ENCODE results near the gene NCF4.

The NCF4 gene

GRCh38 chr22:36898690-36899089 lies 37.9 kb downstream of the NCF4 start:
- ATAC-seq: no peak

DNA sequence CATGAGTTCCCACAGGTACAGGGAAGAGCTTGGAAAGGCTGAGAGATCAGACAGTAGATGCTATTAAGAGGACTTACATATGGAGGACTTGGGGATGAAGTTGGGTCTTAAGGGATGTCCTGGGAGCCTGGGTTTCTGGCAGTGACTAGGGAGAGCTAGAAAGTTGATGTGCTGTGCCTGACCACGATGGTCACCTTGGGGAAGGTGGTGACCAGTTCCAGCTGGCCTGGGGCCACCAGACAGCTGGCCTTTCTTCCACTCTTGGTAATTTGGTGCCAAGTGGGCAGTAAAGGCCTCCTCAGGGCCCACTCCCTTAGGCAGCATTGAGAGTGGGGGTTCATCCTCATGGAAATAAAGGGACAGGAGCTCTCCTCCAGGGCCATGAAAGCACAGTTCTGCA lies 38.7 kb downstream of the NCF4 start:
- TF ChIP-seq GLIS3 (CRISPR knock-in tag; IDR thresholded peaks at IDR 0.05): no peak
- no peak for TF ChIP-seq ZNF70 (CRISPR knock-in tag; IDR thresholded peaks at IDR 0.05)
- no peak for TF ChIP-seq TSHZ2 (CRISPR knock-in tag; IDR thresholded peaks at IDR 0.05)
- TF ChIP-seq CREB5 (CRISPR knock-in tag; IDR thresholded peaks at IDR 0.05; ENCODE audit: low read depth): no peak
- TF ChIP-seq, protein P1, sequence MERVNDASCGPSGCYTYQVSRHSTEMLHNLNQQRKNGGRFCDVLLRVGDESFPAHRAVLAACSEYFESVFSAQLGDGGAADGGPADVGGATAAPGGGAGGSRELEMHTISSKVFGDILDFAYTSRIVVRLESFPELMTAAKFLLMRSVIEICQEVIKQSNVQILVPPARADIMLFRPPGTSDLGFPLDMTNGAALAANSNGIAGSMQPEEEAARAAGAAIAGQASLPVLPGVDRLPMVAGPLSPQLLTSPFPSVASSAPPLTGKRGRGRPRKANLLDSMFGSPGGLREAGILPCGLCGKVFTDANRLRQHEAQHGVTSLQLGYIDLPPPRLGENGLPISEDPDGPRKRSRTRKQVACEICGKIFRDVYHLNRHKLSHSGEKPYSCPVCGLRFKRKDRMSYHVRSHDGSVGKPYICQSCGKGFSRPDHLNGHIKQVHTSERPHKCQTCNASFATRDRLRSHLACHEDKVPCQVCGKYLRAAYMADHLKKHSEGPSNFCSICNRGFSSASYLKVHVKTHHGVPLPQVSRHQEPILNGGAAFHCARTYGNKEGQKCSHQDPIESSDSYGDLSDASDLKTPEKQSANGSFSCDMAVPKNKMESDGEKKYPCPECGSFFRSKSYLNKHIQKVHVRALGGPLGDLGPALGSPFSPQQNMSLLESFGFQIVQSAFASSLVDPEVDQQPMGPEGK (CRISPR knock-in tag; IDR thresholded peaks at IDR 0.05; ENCODE audit: borderline replicate concordance): no peak
- TF ChIP-seq ZC3H10 (CRISPR knock-in tag; IDR thresholded peaks at IDR 0.05): no peak
- no peak for TF ChIP-seq CSRNP3 (CRISPR knock-in tag; IDR thresholded peaks at IDR 0.05)
- TF ChIP-seq ZFP3 (CRISPR knock-in tag; IDR thresholded peaks at IDR 0.05): no peak
- TF ChIP-seq ARNTL (CRISPR knock-in tag; IDR thresholded peaks at IDR 0.05; ENCODE audit: borderline replicate concordance, low read depth): no peak
- no peak for TF ChIP-seq ZNF565 (CRISPR knock-in tag; conservative IDR thresholded peaks at IDR 0.05; ENCODE audit: low read depth)
- no peak for TF ChIP-seq ZNF8 (CRISPR knock-in tag; IDR thresholded peaks at IDR 0.05)
- no peak for TF ChIP-seq POU6F1 (CRISPR knock-in tag; IDR thresholded peaks at IDR 0.05; ENCODE audit: borderline replicate concordance, low read depth)
- TF ChIP-seq BACH2 (CRISPR knock-in tag; IDR thresholded peaks at IDR 0.05; ENCODE audit: borderline replicate concordance): no peak
- TF ChIP-seq RARB (CRISPR knock-in tag; IDR thresholded peaks at IDR 0.05): no peak
- TF ChIP-seq TCF4 (CRISPR knock-in tag; IDR thresholded peaks at IDR 0.05; ENCODE audit: borderline replicate concordance): no peak
- no peak for TF ChIP-seq ISL1 (CRISPR knock-in tag; IDR thresholded peaks at IDR 0.05)
- TF ChIP-seq OSR1 (CRISPR knock-in tag; IDR thresholded peaks at IDR 0.05): no peak
- ATAC-seq: no peak

More at GRCh38 chr22:36898690-36899089, 37.9 kb downstream of the NCF4 start:
- no peak for TF ChIP-seq ZFP3 (CRISPR knock-in tag; IDR thresholded peaks at IDR 0.05)
- no peak for TF ChIP-seq OSR1 (CRISPR knock-in tag; IDR thresholded peaks at IDR 0.05)
- no peak for TF ChIP-seq TOX (CRISPR knock-in tag; IDR thresholded peaks at IDR 0.05; ENCODE audit: borderline replicate concordance)
- no peak for TF ChIP-seq ZNF8 (CRISPR knock-in tag; IDR thresholded peaks at IDR 0.05)
- no peak for TF ChIP-seq ZNF565 (CRISPR knock-in tag; conservative IDR thresholded peaks at IDR 0.05; ENCODE audit: low read depth)
- TF ChIP-seq GLIS3 (CRISPR knock-in tag; IDR thresholded peaks at IDR 0.05): no peak

- TF ChIP-seq CREB5 (CRISPR knock-in tag; IDR thresholded peaks at IDR 0.05; ENCODE audit: low read depth) (no peak), ZNF565 (CRISPR knock-in tag; conservative IDR thresholded peaks at IDR 0.05; ENCODE audit: low read depth) (no peak), ARNTL (CRISPR knock-in tag; IDR thresholded peaks at IDR 0.05; ENCODE audit: borderline replicate concordance, low read depth) (no peak)
- ATAC-seq: no peak
These were observed 39.4 kb downstream of the NCF4 start for GRCh38 chr22:36900225-36900624.
